Testis (tissue), 3 donors: ENCODE results near the gene LGALS3BP. TPM values are rescaled to one million over a fixed set of nuclear protein-coding genes. Genes with fewer than 3 reads are reported as not detected.

ENCODE experiments used
- DNase-seq: peaks from one replicate; pipeline ENCODE4 v3.0.0-alpha.2; 2019
- H3K27ac ChIP-seq, 2 donors: fragments of 200-600 bp; sonication (generic); one replicate each; pipeline ENCODE4 v1.5.1; 2019
- H3K27me3 ChIP-seq: fragments of 200-600 bp; sonication (generic); one replicate; pipeline ENCODE4 v1.5.1; 2019
- H3K36me3 ChIP-seq: fragments of 200-600 bp; sonication (generic); one replicate; pipeline ENCODE4 v1.5.1; 2017; ENCODE audit warnings: low read depth; ENCODE audit errors: missing control alignments
- H3K4me1 ChIP-seq: fragments of 200-600 bp; sonication (generic); one replicate; pipeline ENCODE4 v1.5.1; 2019
- H3K4me3 ChIP-seq, 2 donors: fragments of 200-600 bp; sonication (generic); one replicate each; pipeline ENCODE4 v1.5.1; 2017 to 2019
- H3K9me3 ChIP-seq: fragments of 200-600 bp; sonication (generic); one replicate; pipeline ENCODE4 v1.5.1; 2017
- CTCF ChIP-seq, 3 experiments: fragments of 450-650 bp in 2 of 3; fragments of 200-600 bp in 1 of 3; sonication (generic) in 1 of 3; IDR thresholded peaks; one replicate each; pipeline ENCODE4 v1.5.1; 2016 to 2019; ENCODE audit warnings: antibody characterized with exemption in 3 of 3, mild to moderate bottlenecking in 2 of 3, moderate library complexity in 1 of 3
- POLR2A ChIP-seq: fragments of 450-650 bp; IDR thresholded peaks from one replicate; pipeline ENCODE4 v1.6.1; 2017; ENCODE audit warnings: antibody characterized with exemption, mild to moderate bottlenecking, moderate library complexity
- WGBS, 2 donors: methylation state at CpG; one replicate each; pipeline ENCODE4 v1.1.5; 2018; 5-methylcytosine and 5-hydroxymethylcytosine counted together
- intact Hi-C: fragments of 100-400 bp; cut with DNase I; formaldehyde crosslinking; loops from one replicate; pipeline ENCODE4 v1.15.1; 2023; ENCODE audit warnings: low total_unique reads
- polyA plus RNA-seq: library from polyadenylated mRNA; stranded (reverse); fragments of 350-450 nt; fragmentation: Illumina TruSeq; extraction: RNeasy Lipid Tissue Mini Kit (QIAGEN cat#74804); gene quantifications from one replicate; pipeline ENCODE4 v1.2.3, GENCODE V29; 2014; ENCODE audit warnings: low read depth, low replicate concordance; ENCODE audit not compliant: insufficient read depth
- total RNA-seq, 2 donors: library from RNA; depleted of rRNA; stranded (reverse); fragments of >200 nt; gene quantifications; one replicate each; pipeline ENCODE4 v1.2.3, GENCODE V29; 2016

Gene LGALS3BP
- total and polyA plus RNA-seq, 3 donors from 2014 or later = 328 to 845 (median 498) TPM

GRCh38 chr17:78974635-78975591, 4.8 kb downstream of the LGALS3BP start:
- H3K36me3 ChIP-seq = no peaks in the 10 kb centered on the region
- H3K27me3 ChIP-seq = no peaks in the 10 kb centered on the region
- no peaks in the 10 kb centered on the region for H3K9me3 ChIP-seq
- H3K4me1 ChIP-seq = peaks cover 51% of the 10 kb centered on the region
- 61 to 62% methylated on average over 23 to 27 of the region's 30 CpGs for WGBS, 2 donors
- peak overlapping the region; percentile 55 to 66 for H3K27ac ChIP-seq
- no peak overlapping the region for H3K4me3 ChIP-seq
- intact Hi-C loops = loop anchor here (5.0 kb wide), 1 partner anchor 93 kb away; no protein-coding TSS in a partner anchor
- DNase-seq = peak; percentile 75
- TF ChIP-seq CTCF (IDR thresholded peaks at IDR 0.05) (no peak), POLR2A (no peak)

GRCh38 chr17:78973792-78974520, 5.8 kb downstream of the LGALS3BP start:
- H3K27me3 ChIP-seq = no peaks in the 10 kb centered on the region
- 71 to 81% methylated on average over 14 to 23 of the region's 23 CpGs for WGBS, 2 donors
- no peak for TF ChIP-seq CTCF (IDR thresholded peaks at IDR 0.05)
- no peak for TF ChIP-seq POLR2A
- intact Hi-C loops = loop anchor here (5.0 kb wide), 1 partner anchor 92 kb away; no protein-coding TSS in a partner anchor
- peaks cover 47% of the 10 kb centered on the region for H3K4me1 ChIP-seq
- H3K27ac ChIP-seq = no peak overlapping the region
- DNase-seq = no peak
- no peaks in the 10 kb centered on the region for H3K9me3 ChIP-seq
- no peak overlapping the region for H3K4me3 ChIP-seq
- no peaks in the 10 kb centered on the region for H3K36me3 ChIP-seq

- intact Hi-C loops = loop anchor here (5.0 kb wide), 1 partner anchor 91 kb away; no protein-coding TSS in a partner anchor
- Histone ChIP-seq H3K36me3 (no peaks in the 10 kb centered on the region), H3K4me3 (no peak overlapping the region), H3K9me3 (no peaks in the 10 kb centered on the region), H3K27me3 (no peaks in the 10 kb centered on the region), H3K27ac (no peak overlapping the region), H3K4me1 (peaks cover 39% of the 10 kb centered on the region)
- TF ChIP-seq CTCF (IDR thresholded peaks at IDR 0.05) = no peak
- no peak for TF ChIP-seq POLR2A
- DNase-seq = no peak
- WGBS, 2 donors = 50 to 77% methylated on average over 2 to 11 of the region's 11 CpGs
Measured at GRCh38 chr17:78973196-78973595, 6.5 kb downstream of the LGALS3BP start.

- H3K9me3 ChIP-seq = no peaks in the 10 kb centered on the region
- 89 to 91% methylated on average over 10 to 15 of the region's 15 CpGs for WGBS, 2 donors
- no peak overlapping the region for H3K4me3 ChIP-seq
- no peak for DNase-seq
- H3K27me3 ChIP-seq = no peaks in the 10 kb centered on the region
- no peaks in the 10 kb centered on the region for H3K36me3 ChIP-seq
- H3K4me1 ChIP-seq = peaks cover 33% of the 10 kb centered on the region
- H3K27ac ChIP-seq = peak overlapping the region; percentile 24 to 59
- TF ChIP-seq POLR2A (no peak), CTCF (IDR thresholded peaks at IDR 0.05) (no peak)
- intact Hi-C loops = loop anchor here (5.0 kb wide), 1 partner anchor 90 kb away; no protein-coding TSS in a partner anchor
Measured at GRCh38 chr17:78972507-78973105, 7.1 kb downstream of the LGALS3BP start.
